HFFc6 (cell line): ENCODE data around the gene SLC25A42. TPM values are rescaled to one million over a fixed set of nuclear protein-coding genes. Genes with fewer than 3 reads are reported as not detected.

Source experiments
- DNase-seq: peaks from one replicate; pipeline ENCODE4 v3.0.0-alpha.2; 2018
- H3K27ac Mint-ChIP-seq: 2 replicates; pipeline ENCODE4 v1.8.0; 2020; ENCODE audit warnings: mild to moderate bottlenecking, mixed read lengths
- H3K27me3 Mint-ChIP-seq: 2 replicates; pipeline ENCODE4 v1.8.0; 2021; ENCODE audit warnings: mild to moderate bottlenecking, moderate library complexity, mixed read lengths; ENCODE audit not compliant: insufficient read depth
- H3K36me3 Mint-ChIP-seq: 2 replicates; pipeline ENCODE4 v1.8.0; 2021; ENCODE audit warnings: low read depth, mixed read lengths
- H3K4me1 Mint-ChIP-seq: 2 replicates; pipeline ENCODE4 v1.8.0; 2020; ENCODE audit warnings: low read depth, mixed read lengths
- H3K4me3 Mint-ChIP-seq: 2 replicates; pipeline ENCODE4 v1.8.0; 2020; ENCODE audit warnings: mild to moderate bottlenecking, moderate library complexity, mixed read lengths
- H3K9me3 Mint-ChIP-seq: 2 replicates; pipeline ENCODE4 v1.8.0; 2020; ENCODE audit warnings: mild to moderate bottlenecking, mixed read lengths
- CTCF ChIP-seq: fragments of 200-600 bp; sonication (generic); IDR thresholded peaks from 2 replicates; pipeline ENCODE4 v1.5.0; 2021; ENCODE audit warnings: antibody characterized with exemption, mild to moderate bottlenecking
- total RNA-seq, 6 experiments: library from RNA; stranded (reverse); fragmentation: NEBNext Ultra II Directional; extraction: Animal tissue kit (Norgen Biotek cat#: 25700); gene quantifications; 2 replicates in 1 of 6; 3 replicates in 5 of 6; pipeline ENCODE4 v1.2.3, GENCODE V29; 2021

The SLC25A42 gene
- total RNA-seq, 6 experiments from 2014 or later = 8.7 to 11.7 (median 9.9) TPM

GRCh38 chr19:19067276-19068072 lies 3.7 kb downstream of the SLC25A42 start:
- TF ChIP-seq CTCF = no peak
- no peak for DNase-seq
- H3K36me3 Mint-ChIP-seq = no peaks in the 10 kb centered on the region
- H3K4me3 Mint-ChIP-seq = no peak overlapping the region
- peaks cover 1% of the 10 kb centered on the region for H3K27me3 Mint-ChIP-seq
- H3K4me1 Mint-ChIP-seq = peaks cover 22% of the 10 kb centered on the region
- H3K9me3 Mint-ChIP-seq = no peaks in the 10 kb centered on the region
- no peak overlapping the region for H3K27ac Mint-ChIP-seq

- Mint-ChIP-seq H3K27me3 (peaks cover 1% of the 10 kb centered on the region), H3K4me3 (no peak overlapping the region), H3K27ac (no peak overlapping the region), H3K4me1 (peaks cover 14% of the 10 kb centered on the region), H3K9me3 (no peaks in the 10 kb centered on the region), H3K36me3 (no peaks in the 10 kb centered on the region)
- no peak for TF ChIP-seq CTCF
- DNase-seq = no peak
These were observed 5.2 kb downstream of the SLC25A42 start for GRCh38 chr19:19068659-19069654.

DNA sequence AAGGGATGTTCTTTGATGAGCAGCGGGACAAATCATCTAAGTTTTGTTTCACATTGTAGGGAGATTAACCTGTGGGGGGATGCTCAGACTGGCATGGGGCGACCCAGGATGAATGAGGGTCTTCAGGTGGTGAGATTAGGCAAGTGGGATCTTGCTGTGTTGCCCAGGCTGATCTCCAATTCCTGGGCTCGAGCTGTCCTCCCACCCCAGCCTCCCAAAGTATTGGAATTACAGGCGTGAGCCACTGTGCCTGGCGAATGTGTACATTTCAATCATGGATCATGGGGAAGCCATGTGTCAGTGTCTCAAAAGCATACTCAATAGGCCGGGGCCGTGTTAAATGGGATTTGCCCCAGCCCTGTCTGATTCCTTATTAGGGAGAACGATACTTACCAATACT lies 8.1 kb downstream of the SLC25A42 start:
- no peaks in the 10 kb centered on the region for H3K4me1 Mint-ChIP-seq
- H3K9me3 Mint-ChIP-seq = no peaks in the 10 kb centered on the region
- no peaks in the 10 kb centered on the region; the same call in 1 of the 2 replicates for H3K27me3 Mint-ChIP-seq
- no peak overlapping the region for H3K27ac Mint-ChIP-seq
- no peak for DNase-seq
- no peak overlapping the region for H3K4me3 Mint-ChIP-seq
- H3K36me3 Mint-ChIP-seq = no peaks in the 10 kb centered on the region
- TF ChIP-seq CTCF = no peak

- Mint-ChIP-seq H3K9me3 (no peaks in the 10 kb centered on the region), H3K4me1 (no peaks in the 10 kb centered on the region), H3K27me3 (no peaks in the 10 kb centered on the region; the same call in 1 of the 2 replicates), H3K4me3 (no peak overlapping the region), H3K36me3 (no peaks in the 10 kb centered on the region; the same call in 1 of the 2 replicates), H3K27ac (no peak overlapping the region)
- no peak for TF ChIP-seq CTCF
- DNase-seq = no peak
These were observed 10.5 kb downstream of the SLC25A42 start for GRCh38 chr19:19074196-19074882.

GRCh38 chr19:19075126-19075525 lies 11.3 kb downstream of the SLC25A42 start:
- DNase-seq = no peak
- H3K9me3 Mint-ChIP-seq = no peaks in the 10 kb centered on the region
- TF ChIP-seq CTCF = no peak
- H3K36me3 Mint-ChIP-seq = no peaks in the 10 kb centered on the region; the same call in 1 of the 2 replicates
- H3K4me3 Mint-ChIP-seq = no peak overlapping the region
- no peaks in the 10 kb centered on the region for H3K4me1 Mint-ChIP-seq
- H3K27ac Mint-ChIP-seq = no peak overlapping the region
- H3K27me3 Mint-ChIP-seq = no peaks in the 10 kb centered on the region; the same call in 1 of the 2 replicates
